HG03108 (cell line): Measurements from ENCODE around the gene SRPK3.
A peak's percentile ranks its signal among the peaks of the same experiment; 100 is the strongest.

Source experiments
- ATAC-seq: cut with Tn5 transposase; IDR thresholded peaks from one replicate; pipeline ENCODE4 v1.9.1; 2021; ENCODE audit warnings: moderate library complexity; ENCODE audit not compliant: unreplicated experiment

SRPK3 gene

GRCh38 chrX:153781428-153782047 is 697 bp downstream of the SRPK3 start:
- no peak for ATAC-seq

GRCh38 chrX:153782313-153782712 is 1.5 kb downstream of the SRPK3 start:
- no peak for ATAC-seq

- no peak for ATAC-seq
These were observed 2.0 kb downstream of the SRPK3 start for GRCh38 chrX:153782871-153783270.

- ATAC-seq: no peak
These were observed 2.7 kb downstream of the SRPK3 start for GRCh38 chrX:153783378-153784013.

- ATAC-seq: no peak
These were observed 3.6 kb downstream of the SRPK3 start for GRCh38 chrX:153784325-153784967.

GRCh38 chrX:153786669-153787068 is 5.8 kb downstream of the SRPK3 start:
- ATAC-seq: no peak

GRCh38 chrX:153789654-153790053 is 8.8 kb downstream of the SRPK3 start:
- no peak for ATAC-seq

GRCh38 chrX:153791104-153791852 is 10.4 kb downstream of the SRPK3 start:
- no peak for ATAC-seq

GRCh38 chrX:153792368-153792767 is 11.5 kb downstream of the SRPK3 start:
- ATAC-seq: no peak

GRCh38 chrX:153793291-153793690 is 12.4 kb downstream of the SRPK3 start:
- no peak for ATAC-seq

- ATAC-seq: peak; percentile 89
These were observed 13.4 kb downstream of the SRPK3 start, which contains the start of the genes IDH3G and SSR4 for GRCh38 chrX:153794018-153794896. Gene IDH3G (minus strand): TSS chrX:153794375. CDS start chrX:153794326, 49 bp downstream. Gene SSR4 (plus strand): TSS chrX:153794668. CDS start chrX:153794688, 20 bp downstream.

GRCh38 chrX:153794897-153795816 is 14.3 kb downstream of the SRPK3 start:
- no peak for ATAC-seq

GRCh38 chrX:153797415-153798015 is 16.7 kb downstream of the SRPK3 start:
- no peak for ATAC-seq

GRCh38 chrX:153799326-153799725 is 18.5 kb downstream of the SRPK3 start:
- no peak for ATAC-seq

- ATAC-seq: no peak
These were observed 19.4 kb downstream of the SRPK3 start for GRCh38 chrX:153800177-153800722.

- ATAC-seq: no peak
These were observed 19.9 kb downstream of the SRPK3 start for GRCh38 chrX:153800746-153801145.

GRCh38 chrX:153801669-153802068 is 20.8 kb downstream of the SRPK3 start:
- no peak for ATAC-seq

- ATAC-seq: no peak
These were observed 21.7 kb downstream of the SRPK3 start for GRCh38 chrX:153802513-153803045.
